Activated CD4-positive, alpha-beta T cell treated with anti-CD3 and anti-CD28 coated beads, Interleukin-2, amount 50 U/mL, for 4 hours (primary cell): ENCODE data around the gene SERPINB8.

Source experiments
- DNase-seq, 2 experiments: peaks; one replicate each; pipeline ENCODE4 v3.0.0-alpha.2; 2020

The SERPINB8 gene

DNA sequence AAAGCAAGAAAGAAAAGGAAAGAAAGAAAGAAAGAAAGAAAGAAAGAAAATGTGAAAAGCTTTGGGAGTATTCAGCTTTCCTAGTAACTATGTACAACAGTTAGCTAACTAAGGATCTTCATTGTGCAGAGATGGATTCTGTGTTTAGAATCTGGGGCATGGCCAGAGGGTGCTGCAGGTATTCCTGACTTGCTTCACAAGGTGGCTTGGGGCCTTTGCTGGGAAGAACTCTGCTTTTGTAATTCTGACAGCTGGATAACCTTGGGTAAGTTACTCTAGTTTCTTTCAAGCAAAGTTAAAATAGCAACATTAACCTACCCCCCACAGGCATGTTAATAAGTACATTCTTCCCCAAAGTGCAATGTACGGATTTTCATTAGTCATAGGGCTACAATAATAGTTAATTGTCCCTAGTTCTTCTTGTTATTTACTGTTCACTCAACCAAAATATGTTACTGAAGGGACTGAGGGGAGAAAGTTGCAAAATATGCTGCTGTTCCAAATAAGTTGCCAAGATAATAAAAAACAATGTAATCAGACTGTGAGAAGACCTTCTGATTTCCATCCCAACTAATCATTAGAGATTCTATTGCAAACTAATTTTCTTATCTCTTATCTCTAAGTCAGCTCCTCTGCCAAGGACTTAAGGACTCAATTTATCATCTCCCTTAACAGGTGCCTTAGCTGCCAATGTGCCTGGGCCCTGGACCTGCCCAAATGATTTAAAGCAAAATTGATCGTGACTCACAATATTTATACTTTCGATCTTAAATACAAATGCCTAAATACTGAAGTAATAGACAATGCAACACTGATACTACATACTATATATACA lies 50.3 kb downstream of the SERPINB8 start:
- DNase-seq: no peak

DNA sequence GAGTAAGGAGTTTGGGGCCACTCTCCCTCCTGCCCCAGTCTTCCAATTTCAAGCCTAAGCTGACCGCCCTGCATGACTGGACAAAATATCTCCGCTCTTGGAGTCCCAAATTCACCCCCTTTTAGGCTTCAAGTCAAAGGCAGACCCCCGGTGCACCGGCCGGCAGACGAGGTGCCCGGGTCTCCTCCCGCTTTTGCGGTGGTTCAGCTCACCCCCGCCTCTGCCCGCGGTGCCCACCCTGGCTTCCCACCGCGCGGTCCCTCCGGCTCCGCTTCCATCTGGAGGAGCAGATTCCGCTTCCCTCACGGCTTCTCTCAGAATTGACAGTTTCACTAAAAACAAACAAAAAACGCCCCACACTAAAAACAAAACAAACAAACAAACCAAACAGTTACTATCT lies 56.5 kb downstream of the SERPINB8 start:
- DNase-seq: no peak

DNA sequence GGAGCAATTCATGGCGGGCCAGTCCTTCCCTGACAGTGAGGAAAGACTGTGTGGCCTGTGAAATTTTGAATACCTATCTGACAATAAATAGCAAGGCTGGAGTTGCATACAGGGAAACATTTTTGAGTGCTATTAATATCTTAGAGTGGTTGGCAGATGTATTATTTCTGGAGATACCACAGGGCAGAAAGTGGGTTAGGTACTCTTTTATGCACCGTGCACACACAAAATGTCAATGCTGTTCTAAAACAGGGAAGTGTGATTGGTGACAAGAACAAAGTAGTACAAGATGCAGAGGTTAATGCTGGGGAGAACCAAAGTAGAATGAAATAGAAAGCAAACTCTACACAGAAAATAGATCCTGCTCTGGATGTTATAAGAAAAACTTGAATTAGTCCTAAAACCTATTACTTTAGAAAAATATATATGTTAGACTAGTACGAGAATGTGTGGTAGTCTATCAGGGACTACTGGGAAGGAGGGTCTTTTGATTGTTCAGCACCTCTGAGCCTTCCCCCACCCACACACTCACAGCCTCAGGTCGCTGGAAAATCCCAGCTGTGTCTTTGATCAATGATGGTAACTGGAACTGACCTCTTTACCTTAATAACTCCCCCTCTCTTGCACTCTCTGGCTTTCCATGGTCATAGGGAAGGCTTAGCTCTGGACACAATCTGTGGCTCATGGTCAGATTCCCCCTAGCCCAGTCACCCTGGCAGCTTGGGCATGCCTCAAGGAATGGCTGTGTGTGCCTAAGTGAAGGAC lies 58.2 kb downstream of the SERPINB8 start:
- DNase-seq: no peak

- DNase-seq: no peak
Measured at GRCh38 chr18:64029096-64029495, 59.2 kb downstream of the SERPINB8 start.

DNA sequence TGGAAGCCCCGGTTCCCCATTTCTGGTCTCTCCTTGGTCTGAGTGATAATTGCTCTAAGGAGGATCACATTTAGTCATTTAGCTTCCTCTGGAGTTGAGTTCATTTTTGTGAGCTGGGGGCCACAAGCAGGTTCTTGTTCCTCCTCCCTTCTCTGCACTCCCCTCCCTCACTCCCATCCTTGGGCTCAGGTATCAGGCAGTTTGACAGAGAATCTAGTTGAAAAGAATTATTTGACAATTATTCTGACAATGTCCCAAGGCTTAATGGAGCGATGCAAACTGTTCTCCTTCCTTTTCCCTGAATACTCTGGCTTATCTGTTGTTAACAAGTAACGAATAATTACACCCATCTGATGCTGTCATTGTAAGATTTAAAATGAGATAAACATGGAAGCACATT lies 61.5 kb downstream of the SERPINB8 start:
- no peak for DNase-seq

GRCh38 chr18:64032312-64032711 lies 62.4 kb downstream of the SERPINB8 start:
- no peak for DNase-seq

- DNase-seq: no peak
Measured at GRCh38 chr18:64037812-64038414, 68.0 kb downstream of the SERPINB8 start.
